COR-L47 (cell line): ENCODE measurements around the gene CACNG5.

ENCODE experiments used
- DNase-seq: peaks from one replicate; lab custom pipeline; 2025; lab: John Stamatoyannopoulos, UW

CACNG5 gene, protein sequence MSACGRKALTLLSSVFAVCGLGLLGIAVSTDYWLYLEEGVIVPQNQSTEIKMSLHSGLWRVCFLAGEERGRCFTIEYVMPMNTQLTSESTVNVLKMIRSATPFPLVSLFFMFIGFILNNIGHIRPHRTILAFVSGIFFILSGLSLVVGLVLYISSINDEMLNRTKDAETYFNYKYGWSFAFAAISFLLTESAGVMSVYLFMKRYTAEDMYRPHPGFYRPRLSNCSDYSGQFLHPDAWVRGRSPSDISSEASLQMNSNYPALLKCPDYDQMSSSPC

DNA sequence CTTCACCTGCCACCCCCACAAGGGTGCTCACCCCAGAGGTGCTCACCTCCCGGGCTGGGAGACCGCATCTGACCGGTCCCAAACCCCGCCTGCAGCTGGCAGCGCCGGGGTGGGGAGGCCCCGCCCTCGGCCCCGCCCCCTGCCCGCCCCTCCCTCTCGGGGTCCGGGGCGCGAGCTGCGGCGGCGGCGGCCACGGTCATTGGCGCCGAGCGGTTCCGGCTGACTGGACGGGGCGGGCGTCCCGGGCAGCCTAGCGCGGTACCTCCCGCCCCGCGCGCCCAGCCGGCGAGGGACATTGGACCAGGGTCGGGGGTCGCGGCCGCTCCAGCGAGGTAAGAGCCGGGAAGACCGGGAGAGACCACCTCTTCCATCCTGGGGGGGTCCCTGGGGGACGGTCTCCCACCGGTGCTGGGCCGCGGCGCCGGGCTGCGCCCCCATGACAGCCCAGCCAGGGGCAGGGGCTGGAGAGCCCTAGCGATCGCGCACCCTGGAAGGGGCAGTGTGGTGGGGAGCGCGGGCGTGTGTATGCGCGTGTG is at the start of gene CACNG5:
CACNG5 (plus strand) TSS at position 199 of the 536 bp plus-strand sequence. CDS start 42,216 bp downstream, outside the sequence.
- no peak for DNase-seq

GRCh38 chr17:66786107-66786506 is 48.8 kb upstream of the CACNG5 start:
- no peak for DNase-seq

DNA sequence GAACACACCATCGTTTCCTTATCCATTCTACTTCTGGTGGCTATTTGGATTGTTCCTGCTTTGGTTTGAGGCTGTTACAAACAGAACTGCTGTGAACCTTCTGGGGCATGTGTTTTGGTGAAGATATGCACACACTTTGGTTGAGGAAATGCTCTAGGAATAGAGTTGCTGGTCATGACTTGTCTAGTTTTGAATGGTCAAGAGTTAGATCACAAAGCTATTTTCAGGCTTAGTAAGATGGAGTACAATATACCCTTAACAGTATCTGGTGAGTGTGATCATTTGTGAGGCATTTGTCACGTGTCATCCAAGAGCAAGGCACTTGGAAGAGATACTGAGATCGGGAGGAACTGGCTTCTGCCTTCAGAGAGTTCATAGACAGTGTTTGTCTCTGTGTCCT is 47.0 kb upstream of the CACNG5 start:
- no peak for DNase-seq

- no peak for DNase-seq
Observed at GRCh38 chr17:66789093-66789492, 45.8 kb upstream of the CACNG5 start.

GRCh38 chr17:66789961-66790437 is 44.9 kb upstream of the CACNG5 start:
- no peak for DNase-seq

DNA sequence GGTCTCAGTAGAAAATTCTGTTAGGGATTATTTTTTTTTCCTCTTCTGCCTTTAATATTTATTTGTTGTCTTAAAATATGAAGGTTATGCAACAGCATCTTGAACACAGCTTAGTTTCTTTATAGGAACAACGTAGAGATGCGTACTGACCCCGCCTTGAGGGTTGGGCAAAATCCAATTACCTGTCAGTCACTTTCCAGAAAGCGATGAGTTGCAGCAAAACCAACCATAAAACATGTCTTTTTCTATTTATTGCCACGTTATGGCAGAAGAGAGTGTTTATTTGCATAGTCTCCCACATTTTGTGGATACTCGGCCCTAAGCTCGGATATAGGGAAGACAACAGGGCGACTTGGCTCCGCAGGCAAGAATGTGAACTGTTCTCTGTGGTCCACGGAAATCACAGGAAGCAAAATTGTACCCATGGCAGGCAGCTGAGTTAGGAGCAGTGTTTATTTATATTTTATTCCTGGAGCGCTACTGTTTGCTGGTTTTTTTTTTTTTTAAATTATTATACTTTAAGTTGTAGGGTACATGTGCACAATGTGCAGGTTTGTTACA is 44.3 kb upstream of the CACNG5 start:
- DNase-seq = no peak

- no peak for DNase-seq
Observed at GRCh38 chr17:66791347-66791746, 43.6 kb upstream of the CACNG5 start.

GRCh38 chr17:66793814-66794213 is 41.1 kb upstream of the CACNG5 start:
- no peak for DNase-seq

GRCh38 chr17:66795486-66795885 is 39.4 kb upstream of the CACNG5 start:
- no peak for DNase-seq

- DNase-seq = no peak
Observed at GRCh38 chr17:66799849-66800537, 34.9 kb upstream of the CACNG5 start.

GRCh38 chr17:66803474-66803951 is 31.4 kb upstream of the CACNG5 start:
- no peak for DNase-seq

DNA sequence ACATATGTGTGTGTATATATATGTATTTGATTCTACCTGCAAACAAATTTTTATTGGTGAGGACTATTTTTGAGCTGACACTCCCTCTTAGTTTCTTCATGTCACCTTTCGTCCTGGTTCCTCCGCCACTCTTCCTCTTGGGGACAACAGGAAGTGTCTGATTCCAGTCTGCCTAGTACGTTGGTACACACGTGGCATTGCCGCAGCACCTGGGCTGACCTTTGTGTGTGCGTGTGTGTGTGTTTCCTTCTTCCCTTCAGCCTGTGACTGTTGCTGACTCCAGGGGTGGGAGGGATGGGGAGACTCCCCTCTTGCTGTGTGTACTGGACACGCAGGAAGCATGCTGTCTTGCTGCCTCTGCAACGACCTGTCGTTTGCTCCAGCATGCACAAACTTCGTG is 29.4 kb upstream of the CACNG5 start:
- no peak for DNase-seq

DNA sequence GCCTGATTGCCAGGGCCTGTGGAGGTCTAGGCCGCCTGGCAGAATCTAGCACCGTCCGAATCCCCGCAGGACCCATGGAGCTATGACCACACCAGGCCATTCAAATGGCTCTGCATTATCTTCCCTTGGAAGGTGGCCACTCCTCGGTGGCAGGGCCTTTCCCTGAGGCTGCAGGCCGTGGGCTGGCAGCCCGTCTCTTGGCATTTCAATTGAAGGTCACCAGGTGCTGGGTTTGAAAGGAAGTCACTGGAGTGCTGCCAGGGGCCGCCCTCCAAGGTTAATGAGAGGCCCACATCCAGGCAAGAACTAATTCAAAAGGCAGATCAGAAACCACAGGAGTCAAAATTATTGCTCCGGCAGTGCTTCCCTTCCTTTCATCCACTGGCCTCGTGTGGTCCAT is 27.7 kb upstream of the CACNG5 start:
- DNase-seq = peak; percentile 35

DNA sequence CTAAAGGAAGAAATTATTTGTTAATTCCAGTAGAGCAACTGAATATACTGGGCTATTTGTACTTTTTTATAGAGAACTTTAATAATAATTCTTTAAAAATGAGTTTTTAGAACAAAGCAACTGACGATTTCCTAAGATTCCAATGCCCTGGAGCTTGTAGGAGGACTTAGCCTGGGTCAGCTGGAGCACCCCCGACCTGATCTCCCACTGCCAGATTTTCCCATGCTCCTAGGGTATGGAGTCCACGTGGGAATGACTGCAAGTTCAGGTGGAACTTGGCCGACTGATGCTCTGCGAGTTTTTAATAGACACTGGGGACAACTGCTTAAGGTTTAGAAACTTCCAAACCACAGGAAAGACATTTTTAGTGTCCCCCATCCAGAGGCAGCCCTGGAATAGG is 25.5 kb upstream of the CACNG5 start:
- DNase-seq = no peak

DNA sequence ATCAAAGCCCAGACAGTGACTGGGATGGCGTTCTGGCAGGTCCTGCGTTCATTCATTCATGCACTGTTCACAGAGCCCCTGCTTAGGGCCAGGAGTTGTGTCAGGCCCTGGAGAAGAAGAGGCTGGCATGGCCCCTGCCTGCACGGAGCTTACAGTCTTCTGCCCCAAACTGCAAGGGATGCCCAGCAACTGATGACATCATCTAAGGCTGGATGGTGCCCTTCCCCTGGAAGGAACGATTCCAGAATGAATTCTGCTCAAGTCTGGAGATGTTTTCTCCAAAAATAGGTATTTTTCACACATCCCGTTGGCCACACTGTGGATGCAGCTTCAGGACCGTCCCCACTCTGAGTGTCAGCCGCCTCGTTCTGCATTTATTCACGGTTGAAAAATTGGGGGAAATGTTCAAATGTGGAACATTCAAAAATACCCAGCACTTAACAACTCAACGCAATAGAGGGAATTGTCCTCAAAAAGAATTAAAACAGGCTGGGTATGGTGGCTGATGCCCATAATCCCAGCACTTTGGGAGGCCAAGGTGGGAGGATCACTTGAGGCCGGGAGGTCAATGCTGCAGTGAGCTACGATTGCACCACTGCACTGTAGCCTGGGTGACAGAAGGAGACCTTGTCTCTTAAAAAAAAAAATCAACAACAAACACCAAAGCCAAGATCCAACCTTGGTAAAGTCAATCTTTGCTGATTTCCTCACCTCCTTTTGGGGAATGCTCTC is 23.8 kb upstream of the CACNG5 start:
- DNase-seq = no peak

DNA sequence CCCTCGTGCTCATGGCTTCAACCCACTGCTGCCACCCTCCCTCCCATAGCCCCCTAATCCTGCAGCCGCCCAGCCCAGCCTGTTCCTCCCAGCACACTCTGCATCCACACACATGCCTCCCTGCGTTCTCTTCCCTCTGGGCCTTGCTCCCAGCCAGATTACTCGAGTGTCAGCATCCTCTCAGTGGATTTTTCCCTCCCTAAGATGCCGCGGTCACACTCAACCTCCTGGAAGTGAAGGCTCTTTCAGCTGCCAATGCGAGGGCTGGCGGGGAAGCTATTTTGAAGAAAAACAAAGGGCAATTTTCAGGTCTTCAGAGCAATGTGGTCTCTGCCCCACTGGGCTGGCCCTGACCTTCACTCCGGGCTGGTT is 23.2 kb upstream of the CACNG5 start:
- DNase-seq = no peak

DNA sequence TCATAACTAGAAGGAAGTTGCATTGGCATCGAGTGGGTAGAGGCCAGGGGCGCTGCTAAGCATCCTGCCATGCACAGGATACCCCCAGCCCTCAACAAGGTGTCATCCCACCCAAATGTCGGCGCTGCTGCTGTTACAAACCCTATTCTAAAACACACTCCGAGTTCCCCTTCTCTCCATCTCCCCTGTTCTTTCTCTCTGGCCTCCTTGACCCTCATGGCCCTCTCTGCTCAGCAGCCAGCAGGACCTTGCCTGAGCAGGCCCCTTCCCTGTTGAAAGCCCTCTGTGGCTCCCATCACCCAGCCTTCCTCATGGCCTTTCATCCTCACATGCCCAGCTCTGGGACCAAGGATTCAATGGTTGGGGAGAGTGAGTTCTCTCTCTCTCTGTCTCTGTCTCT is 22.3 kb upstream of the CACNG5 start:
- no peak for DNase-seq

- no peak for DNase-seq
Observed at GRCh38 chr17:66813296-66813695, 21.6 kb upstream of the CACNG5 start.

- DNase-seq = no peak
Observed at GRCh38 chr17:66814026-66814425, 20.9 kb upstream of the CACNG5 start.

- DNase-seq = no peak
Observed at GRCh38 chr17:66814570-66814969, 20.3 kb upstream of the CACNG5 start.

- no peak for DNase-seq
Observed at GRCh38 chr17:66817750-66818149, 17.2 kb upstream of the CACNG5 start.

DNA sequence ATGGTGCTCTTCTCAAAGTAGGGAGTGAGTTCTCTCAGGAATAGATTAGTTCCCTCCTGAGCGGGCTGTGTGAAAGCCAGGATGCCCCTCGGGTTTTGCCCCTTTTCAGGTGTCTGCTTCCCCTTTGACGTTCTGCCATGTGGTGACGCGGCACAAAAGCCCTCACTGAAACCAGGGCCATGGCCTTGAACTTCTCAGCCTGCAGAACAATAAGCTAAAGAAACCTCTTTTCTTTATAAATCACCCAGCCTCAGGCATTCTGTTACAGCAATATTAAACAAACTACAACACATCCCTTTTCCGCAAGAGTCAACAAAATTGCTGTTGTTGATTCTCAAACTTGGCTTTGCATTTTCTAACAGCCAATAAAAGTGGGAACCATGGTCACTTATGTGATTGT is 15.5 kb upstream of the CACNG5 start:
- no peak for DNase-seq
